GM12891 (cell line): ENCODE data around the gene SEMA4D.

ENCODE experiments used
- DNase-seq: peaks from one replicate; pipeline ENCODE4 v3.0.0; 2011; ENCODE audit warnings: low spot score; ENCODE audit not compliant: insufficient read length
- FAIRE-seq: peaks from 2 replicates; lab custom pipeline; 2011; peaks lifted over from hg19 to GRCh38; lab: Jason Lieb, UNC
- PAX5 ChIP-seq: IDR thresholded peaks from 2 replicates; pipeline ENCODE4 v1.6.1; 2011; ENCODE audit warnings: low read length, moderate library complexity, mild to moderate bottlenecking; ENCODE audit not compliant: insufficient read depth, severe bottlenecking
- POLR2A ChIP-seq: IDR thresholded peaks from 2 replicates; pipeline ENCODE4 v1.6.1; 2011; ENCODE audit warnings: low read depth, low read length, control low read depth
- POLR2AphosphoS5 ChIP-seq: IDR thresholded peaks from 2 replicates; pipeline ENCODE4 v1.6.1; 2011; ENCODE audit warnings: low read depth, low read length, control low read depth
- POU2F2 ChIP-seq: IDR thresholded peaks from 2 replicates; pipeline ENCODE4 v1.6.1; 2011; ENCODE audit warnings: low read depth, mild to moderate bottlenecking, control low read depth, low read length, moderate library complexity
- SPI1 ChIP-seq: IDR thresholded peaks from 2 replicates; pipeline ENCODE4 v1.6.1; 2011; ENCODE audit warnings: low read depth, low read length, control low read depth
- TAF1 ChIP-seq: IDR thresholded peaks from 2 replicates; pipeline ENCODE4 v1.6.1; 2011; ENCODE audit warnings: low read depth, low read length, control low read depth

SEMA4D gene

GRCh38 chr9:89442501-89442978 is 55.4 kb downstream of the SEMA4D start:
- DNase-seq: peak; percentile 71
- peak; percentile 89 for FAIRE-seq
- TF ChIP-seq POLR2A (no peak), POLR2AphosphoS5 (no peak), PAX5 (no peak), SPI1 (peak; percentile 88), POU2F2 (peak; percentile 50; the same call in 1 of the 2 replicates), TAF1 (no peak)

GRCh38 chr9:89441986-89442385 is 55.9 kb downstream of the SEMA4D start:
- DNase-seq (no peak), FAIRE-seq (peak; percentile 94)
- TF ChIP-seq PAX5 (no peak), POLR2AphosphoS5 (no peak), SPI1 (no peak), TAF1 (no peak), POLR2A (no peak)

GRCh38 chr9:89441655-89441970 is 56.3 kb downstream of the SEMA4D start:
- no peak for DNase-seq
- TF ChIP-seq POU2F2: peak; percentile 2; the same call in 1 of the 2 replicates
- TF ChIP-seq POLR2A: no peak
- FAIRE-seq: no peak

DNA sequence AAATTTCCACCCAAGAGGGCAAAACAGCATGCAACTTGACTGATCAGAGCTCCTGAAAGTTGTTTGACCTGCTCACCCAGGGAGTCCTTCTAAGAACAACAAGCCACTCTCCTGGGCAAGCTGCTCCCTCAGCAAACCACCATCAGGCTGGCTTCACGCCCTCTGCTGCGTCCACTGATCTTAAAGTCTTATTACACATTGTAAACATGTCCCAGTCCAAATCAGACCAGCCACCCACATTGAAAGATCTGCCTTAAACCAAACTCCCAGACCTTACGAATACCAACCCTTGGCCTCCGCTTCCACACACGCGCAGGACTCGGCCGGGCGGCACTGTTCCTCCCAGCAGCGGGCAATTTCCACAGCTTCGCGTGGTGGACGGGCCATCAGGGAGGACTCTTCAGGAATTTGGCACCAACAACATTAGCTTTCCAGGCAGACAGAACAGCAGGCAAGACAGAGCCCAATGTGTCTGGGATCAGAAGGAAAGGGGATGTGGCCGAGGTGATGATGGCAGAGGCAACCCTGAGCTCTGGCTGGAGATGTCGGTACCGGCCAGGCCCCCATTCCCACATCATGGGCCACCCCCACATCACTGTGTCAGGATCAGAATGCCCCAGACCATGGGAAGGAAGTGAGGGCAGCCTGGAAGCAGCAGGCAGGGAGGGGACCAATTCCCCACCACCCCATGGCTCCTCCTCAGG is 56.8 kb downstream of the SEMA4D start:
- TF ChIP-seq POU2F2 (0 out of 2 replicates have a peak, but pooled peaks have one; percentile 1), POLR2AphosphoS5 (no peak)
- no peak for FAIRE-seq
- no peak for DNase-seq

DNA sequence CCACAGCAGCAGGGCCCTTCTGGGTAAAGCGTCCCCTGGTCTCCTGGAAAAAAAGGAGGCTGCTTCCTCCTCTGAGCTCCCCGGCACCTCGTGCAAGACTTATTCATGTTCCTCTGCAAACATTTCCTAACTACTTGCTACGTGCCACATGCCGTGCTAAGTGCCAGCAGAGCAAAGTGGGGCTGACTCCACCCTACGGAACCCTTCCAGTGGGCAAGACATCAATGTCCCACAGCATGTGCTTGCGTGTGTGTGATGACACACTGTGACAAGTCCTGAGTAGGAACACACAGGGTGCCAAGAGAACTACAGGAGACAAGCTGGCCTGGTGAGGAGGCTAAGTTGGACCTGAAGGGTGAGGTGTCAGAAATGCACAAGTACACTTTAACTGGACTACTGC is 57.4 kb downstream of the SEMA4D start:
- TF ChIP-seq PAX5 (no peak), SPI1 (no peak), POU2F2 (no peak), POLR2AphosphoS5 (no peak), POLR2A (no peak), TAF1 (no peak)
- FAIRE-seq: peak; percentile 92
- no peak for DNase-seq

GRCh38 chr9:89440046-89440445 is 57.9 kb downstream of the SEMA4D start:
- DNase-seq: no peak
- no peak for FAIRE-seq
- no peak for TF ChIP-seq TAF1
- no peak for TF ChIP-seq POU2F2
- no peak for TF ChIP-seq POLR2AphosphoS5
- no peak for TF ChIP-seq SPI1
- no peak for TF ChIP-seq PAX5
- TF ChIP-seq POLR2A: no peak

- no peak for FAIRE-seq
- no peak for TF ChIP-seq POLR2A
- no peak for TF ChIP-seq SPI1
- no peak for TF ChIP-seq TAF1
- no peak for TF ChIP-seq POLR2AphosphoS5
- no peak for TF ChIP-seq PAX5
- no peak for DNase-seq
These were observed 58.3 kb downstream of the SEMA4D start for GRCh38 chr9:89439571-89439970.

- FAIRE-seq: no peak
These were observed 59.7 kb downstream of the SEMA4D start for GRCh38 chr9:89438194-89438593.

GRCh38 chr9:89437772-89438171 is 60.1 kb downstream of the SEMA4D start:
- FAIRE-seq: no peak
- TF ChIP-seq PAX5: no peak
- no peak for TF ChIP-seq TAF1
- no peak for TF ChIP-seq SPI1
- TF ChIP-seq POLR2AphosphoS5: no peak
- TF ChIP-seq POLR2A: no peak
- TF ChIP-seq POU2F2: no peak

More at GRCh38 chr9:89438194-89438593, 59.7 kb downstream of the SEMA4D start:
- TF ChIP-seq POLR2AphosphoS5 (no peak), POLR2A (no peak), POU2F2 (no peak), TAF1 (no peak), SPI1 (no peak), PAX5 (no peak)
- DNase-seq: no peak

GRCh38 chr9:89436963-89437625 is 60.8 kb downstream of the SEMA4D start:
- DNase-seq: no peak
- TF ChIP-seq POLR2AphosphoS5: no peak
- TF ChIP-seq POLR2A: no peak
- TF ChIP-seq TAF1: no peak
- no peak for TF ChIP-seq PAX5
- TF ChIP-seq POU2F2: no peak
- no peak for TF ChIP-seq SPI1
- peak; percentile 90 for FAIRE-seq

More at GRCh38 chr9:89437772-89438171, 60.1 kb downstream of the SEMA4D start:
- no peak for DNase-seq
